ENCODE measurements around the gene PAPPA. TPM values are rescaled to one million over a fixed set of nuclear protein-coding genes. Genes with fewer than 3 reads are reported as not detected.

PAPPA gene
- total RNA-seq, 4 donors from 2014 or later = 0.53 to 2.3 (median 1.4) TPM

- H3K27me3 ChIP-seq = no peaks in the 10 kb centered on the region
- no peaks in the 10 kb centered on the region for H3K36me3 ChIP-seq
- WGBS = 72% methylated on average over 4 of the region's 5 CpGs
- no peak for TF ChIP-seq POLR2A (IDR thresholded peaks at IDR 0.05)
- no peak for TF ChIP-seq EP300 (IDR thresholded peaks at IDR 0.05)
- no peak for TF ChIP-seq POLR2AphosphoS5 (IDR thresholded peaks at IDR 0.05)
- no peak for TF ChIP-seq CTCF (IDR thresholded peaks at IDR 0.05)
- no peak for DNase-seq (ENCODE audit: low spot score in 2 of 2)
- H3K4me1 ChIP-seq = no peaks in the 10 kb centered on the region
- H3K4me3 ChIP-seq = no peak overlapping the region
- H3K9me3 ChIP-seq = no peaks in the 10 kb centered on the region
- H3K27ac ChIP-seq = no peak overlapping the region
These were observed 151.2 kb downstream of the PAPPA start for GRCh38 chr9:116304761-116305160.

- H3K4me1 ChIP-seq = no peaks in the 10 kb centered on the region
- no peaks in the 10 kb centered on the region for H3K36me3 ChIP-seq
- no peak for DNase-seq (ENCODE audit: low spot score in 2 of 2)
These were observed 154.5 kb downstream of the PAPPA start for GRCh38 chr9:116308076-116308475.

GRCh38 chr9:116309900-116310611 is 156.5 kb downstream of the PAPPA start:
- H3K4me3 ChIP-seq = no peak overlapping the region
- H3K9me3 ChIP-seq = no peaks in the 10 kb centered on the region
- no peaks in the 10 kb centered on the region for H3K4me1 ChIP-seq
- no peak for DNase-seq (ENCODE audit: low spot score in 2 of 2)
- no peaks in the 10 kb centered on the region for H3K36me3 ChIP-seq
- WGBS = 83% methylated on average over 3 of the region's 3 CpGs
- no peak for TF ChIP-seq POLR2A (IDR thresholded peaks at IDR 0.05)
- no peak for TF ChIP-seq CTCF (IDR thresholded peaks at IDR 0.05)
- no peak for TF ChIP-seq POLR2AphosphoS5 (IDR thresholded peaks at IDR 0.05)
- no peak for TF ChIP-seq EP300 (IDR thresholded peaks at IDR 0.05)
- H3K27ac ChIP-seq = no peak overlapping the region
- H3K27me3 ChIP-seq = no peaks in the 10 kb centered on the region

More at GRCh38 chr9:116308076-116308475, 154.5 kb downstream of the PAPPA start:
- Histone ChIP-seq H3K27me3 (no peaks in the 10 kb centered on the region), H3K27ac (no peak overlapping the region), H3K4me3 (no peak overlapping the region), H3K9me3 (no peaks in the 10 kb centered on the region)
- TF ChIP-seq POLR2A (IDR thresholded peaks at IDR 0.05) (no peak), EP300 (IDR thresholded peaks at IDR 0.05) (no peak), POLR2AphosphoS5 (IDR thresholded peaks at IDR 0.05) (no peak), CTCF (IDR thresholded peaks at IDR 0.05) (no peak)
- 70% methylated on average over 4 of the region's 4 CpGs for WGBS

- DNase-seq (ENCODE audit: low spot score in 2 of 2) = no peak
- no peak for TF ChIP-seq POLR2AphosphoS5 (IDR thresholded peaks at IDR 0.05)
- TF ChIP-seq EP300 (IDR thresholded peaks at IDR 0.05) = no peak
- no peak for TF ChIP-seq CTCF (IDR thresholded peaks at IDR 0.05)
- TF ChIP-seq POLR2A (IDR thresholded peaks at IDR 0.05) = no peak
- WGBS = 96% methylated on average over 2 of the region's 2 CpGs
These were observed 158.6 kb downstream of the PAPPA start for GRCh38 chr9:116312221-116312620.

GRCh38 chr9:116313638-116314037 is 160.0 kb downstream of the PAPPA start:
- no peak for DNase-seq (ENCODE audit: low spot score in 2 of 2)
- H3K9me3 ChIP-seq = no peaks in the 10 kb centered on the region
- H3K4me1 ChIP-seq = no peaks in the 10 kb centered on the region
- H3K27ac ChIP-seq = no peak overlapping the region
- H3K36me3 ChIP-seq = no peaks in the 10 kb centered on the region
- no peak for TF ChIP-seq POLR2AphosphoS5 (IDR thresholded peaks at IDR 0.05)
- TF ChIP-seq POLR2A (IDR thresholded peaks at IDR 0.05) = no peak
- TF ChIP-seq EP300 (IDR thresholded peaks at IDR 0.05) = no peak
- no peak for TF ChIP-seq CTCF (IDR thresholded peaks at IDR 0.05)
- WGBS = 96% methylated on average over 3 of the region's 3 CpGs
- no peak overlapping the region for H3K4me3 ChIP-seq
- no peaks in the 10 kb centered on the region for H3K27me3 ChIP-seq

More at GRCh38 chr9:116312221-116312620, 158.6 kb downstream of the PAPPA start:
- H3K4me1 ChIP-seq = no peaks in the 10 kb centered on the region
- no peak overlapping the region for H3K4me3 ChIP-seq
- H3K9me3 ChIP-seq = no peaks in the 10 kb centered on the region
- no peak overlapping the region for H3K27ac ChIP-seq
- no peaks in the 10 kb centered on the region for H3K27me3 ChIP-seq
- H3K36me3 ChIP-seq = no peaks in the 10 kb centered on the region

All from suprapubic skin (tissue), 4 donors.